Fibroblast of pulmonary artery (primary cell): Measurements from ENCODE around the gene ATF3.

Experiments used
- DNase-seq: peaks from one replicate; pipeline ENCODE4 v3.0.0-alpha.2; 2010; ENCODE audit warnings: low read depth
- H3K4me3 ChIP-seq: replicated peaks from 2 replicates; pipeline ENCODE4 v1.5.1; 2011; ENCODE audit warnings: low read depth, mild to moderate bottlenecking, control low read depth, low read length, moderate library complexity
- TF ChIP-seq, protein P1 (sequence below): IDR thresholded peaks from 2 replicates; pipeline ENCODE4 v1.5.1; 2011; ENCODE audit warnings: mild to moderate bottlenecking, control low read depth, low read length, inconsistent platforms; ENCODE audit errors: missing control alignments

ATF3 gene

GRCh38 chr1:212593821-212594251 is 14.7 kb upstream of the ATF3 start:
- TF ChIP-seq, protein P1, sequence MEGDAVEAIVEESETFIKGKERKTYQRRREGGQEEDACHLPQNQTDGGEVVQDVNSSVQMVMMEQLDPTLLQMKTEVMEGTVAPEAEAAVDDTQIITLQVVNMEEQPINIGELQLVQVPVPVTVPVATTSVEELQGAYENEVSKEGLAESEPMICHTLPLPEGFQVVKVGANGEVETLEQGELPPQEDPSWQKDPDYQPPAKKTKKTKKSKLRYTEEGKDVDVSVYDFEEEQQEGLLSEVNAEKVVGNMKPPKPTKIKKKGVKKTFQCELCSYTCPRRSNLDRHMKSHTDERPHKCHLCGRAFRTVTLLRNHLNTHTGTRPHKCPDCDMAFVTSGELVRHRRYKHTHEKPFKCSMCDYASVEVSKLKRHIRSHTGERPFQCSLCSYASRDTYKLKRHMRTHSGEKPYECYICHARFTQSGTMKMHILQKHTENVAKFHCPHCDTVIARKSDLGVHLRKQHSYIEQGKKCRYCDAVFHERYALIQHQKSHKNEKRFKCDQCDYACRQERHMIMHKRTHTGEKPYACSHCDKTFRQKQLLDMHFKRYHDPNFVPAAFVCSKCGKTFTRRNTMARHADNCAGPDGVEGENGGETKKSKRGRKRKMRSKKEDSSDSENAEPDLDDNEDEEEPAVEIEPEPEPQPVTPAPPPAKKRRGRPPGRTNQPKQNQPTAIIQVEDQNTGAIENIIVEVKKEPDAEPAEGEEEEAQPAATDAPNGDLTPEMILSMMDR, result no peak
- DNase-seq, result no peak
- no peak overlapping the region for H3K4me3 ChIP-seq

GRCh38 chr1:212594640-212595039 is 13.9 kb upstream of the ATF3 start:
- TF ChIP-seq, protein P1, result no peak
- no peak for DNase-seq
- H3K4me3 ChIP-seq, result no peak overlapping the region

- DNase-seq, result no peak
- no peak overlapping the region for H3K4me3 ChIP-seq
- TF ChIP-seq, protein P1, result no peak
Measured at GRCh38 chr1:212595229-212595628, 13.3 kb upstream of the ATF3 start.

- peak overlapping the region; percentile 15 for H3K4me3 ChIP-seq
- DNase-seq, result peak; percentile 95
Measured at GRCh38 chr1:212595787-212596714, 12.5 kb upstream of the ATF3 start.

DNA sequence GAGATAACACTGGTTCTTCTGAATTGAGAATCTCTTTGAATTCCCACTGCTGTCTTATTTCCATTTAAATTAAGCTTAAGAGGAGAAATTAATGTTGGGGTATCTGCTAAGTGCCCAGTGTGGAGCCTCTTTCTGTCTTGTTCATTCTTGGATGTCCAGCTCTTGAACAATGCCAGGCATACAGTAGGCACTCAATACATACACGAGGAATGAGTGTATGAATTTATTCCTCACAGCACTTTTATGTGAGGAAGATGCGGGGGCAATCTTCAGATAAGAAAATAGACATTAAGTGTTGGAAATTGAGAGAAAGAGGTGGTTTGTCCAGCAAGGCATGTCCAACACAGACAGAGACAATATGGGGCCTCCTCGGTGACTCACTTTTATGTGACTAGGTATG is 11.8 kb upstream of the ATF3 start:
- no peak overlapping the region for H3K4me3 ChIP-seq
- TF ChIP-seq, protein P1, result no peak
- DNase-seq, result no peak

More at GRCh38 chr1:212595787-212596714, 12.5 kb upstream of the ATF3 start:
- TF ChIP-seq, protein P1, result peak; percentile 55

DNA sequence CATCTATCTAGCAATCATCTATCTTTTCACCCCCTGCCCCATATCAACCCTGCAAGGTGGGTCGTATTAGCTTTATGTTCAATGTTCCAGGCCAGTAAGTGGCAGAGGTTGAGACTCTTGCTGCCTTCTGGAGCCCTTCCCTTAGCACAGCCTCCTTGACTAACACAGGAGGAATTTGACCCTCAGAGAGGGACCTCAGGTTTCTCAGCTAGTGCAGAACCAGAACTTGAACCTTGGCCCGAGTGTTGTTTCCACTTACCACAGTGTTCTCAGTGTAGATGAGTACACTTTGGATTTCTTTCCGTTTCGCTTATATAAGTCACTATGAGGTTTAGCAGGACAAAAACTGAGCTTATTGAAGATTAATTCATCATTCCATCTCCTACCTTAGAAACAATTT is 11.1 kb upstream of the ATF3 start:
- H3K4me3 ChIP-seq, result no peak overlapping the region
- no peak for DNase-seq
- TF ChIP-seq, protein P1, result no peak
